PC-9 (cell line): ENCODE results near the gene CMTM4. TPM values are rescaled to one million over a fixed set of nuclear protein-coding genes. Genes with fewer than 3 reads are reported as not detected.

ENCODE experiments used
- BruUV-seq: library from RNA; stranded (reverse); fragments of 400-500 nt; replicated peaks from 2 replicates; lab custom pipeline; 2021; lab: Mats Ljungman, UMichigan
- CTCF ChIA-PET: fragments of 300-600 bp; sonication (Branson Sonifier 250); formaldehyde crosslinking; loops from one replicate; lab custom pipeline; 2022; ENCODE audit warnings: antibody characterized with exemption; lab: Charles Lee
- POLR2A ChIA-PET: fragments of 300-600 bp; sonication (Branson Sonifier 250); formaldehyde crosslinking; loops from one replicate; lab custom pipeline; 2022; ENCODE audit warnings: antibody characterized with exemption; ENCODE audit not compliant: unreplicated experiment; lab: Charles Lee
- DNase-seq, 2 experiments: peaks; one replicate each; pipeline versions ENCODE4 v3.0.0 to v3.0.0-alpha.2; 2015 to 2022; ENCODE audit warnings: mixed read lengths in 1 of 2
- H2AFZ ChIP-seq: fragments of 200-600 bp; sonication (generic); 2 replicates; pipeline ENCODE4 v1.8.1; 2017; ENCODE audit warnings: antibody characterized with exemption
- H3F3A ChIP-seq: fragments of 200-600 bp; sonication (generic); 2 replicates; pipeline ENCODE4 v1.8.1; 2017; ENCODE audit warnings: antibody characterized with exemption, mild to moderate bottlenecking, low read depth; ENCODE audit not compliant: insufficient read depth
- H3K27ac ChIP-seq: fragments of 200-600 bp; sonication (generic); 2 replicates; pipeline ENCODE4 v1.6.1; 2016; ENCODE audit warnings: mixed run types
- H3K27me3 ChIP-seq: fragments of 200-600 bp; sonication (generic); 2 replicates; pipeline ENCODE4 v1.6.1; 2016; ENCODE audit warnings: low read depth, mixed run types; ENCODE audit not compliant: insufficient read depth
- H3K36me3 ChIP-seq: fragments of 200-600 bp; sonication (generic); 2 replicates; pipeline ENCODE4 v1.6.1; 2016; ENCODE audit warnings: low read depth, mixed run types
- H3K4me1 ChIP-seq: fragments of 200-600 bp; sonication (generic); replicated peaks from 2 replicates; pipeline ENCODE4 v1.6.1; 2016; ENCODE audit warnings: mixed run types; ENCODE audit not compliant: insufficient read depth
- H3K4me2 ChIP-seq: fragments of 200-600 bp; sonication (generic); 2 replicates; pipeline ENCODE4 v1.6.1; 2017; ENCODE audit warnings: mixed run types
- H3K4me3 ChIP-seq: fragments of 200-600 bp; sonication (generic); 2 replicates; pipeline ENCODE4 v1.6.1; 2016; ENCODE audit warnings: mixed run types
- H3K79me2 ChIP-seq: fragments of 200-600 bp; sonication (generic); 2 replicates; pipeline ENCODE4 v1.6.1; 2017; ENCODE audit warnings: low read depth, mixed run types
- H3K9me2 ChIP-seq: fragments of 200-600 bp; sonication (generic); 2 replicates; pipeline ENCODE4 v1.8.1; 2017; ENCODE audit warnings: mild to moderate bottlenecking; ENCODE audit not compliant: insufficient read depth
- H3K9me3 ChIP-seq: fragments of 200-600 bp; sonication (generic); 2 replicates; pipeline ENCODE4 v1.8.1; 2016; ENCODE audit warnings: low read depth; ENCODE audit not compliant: insufficient read depth
- H4K20me1 ChIP-seq: fragments of 200-600 bp; sonication (generic); 2 replicates; pipeline ENCODE4 v1.8.1; 2017; ENCODE audit not compliant: insufficient read depth
- EZH2 ChIP-seq: fragments of 200-600 bp; sonication (generic); IDR thresholded peaks from 2 replicates; pipeline ENCODE4 v1.8.0; 2017; ENCODE audit warnings: antibody characterized with exemption, low read depth
- intact Hi-C: fragments of 100-400 bp; cut with micrococcal nuclease; formaldehyde crosslinking; loops from one replicate; pipeline ENCODE4 v1.10.0; 2022; ENCODE audit not compliant: unreplicated experiment
- total RNA-seq: library from RNA; stranded (reverse); gene quantifications from 2 replicates; pipeline ENCODE4 v1.2.3, GENCODE V29; 2021
- TF ChIP-seq, protein P1 (sequence below): fragments of 200-600 bp; sonication (generic); conservative IDR thresholded peaks from 2 replicates; pipeline ENCODE4 v1.6.1; 2017; ENCODE audit warnings: mixed run types, antibody characterized with exemption, mild to moderate bottlenecking, moderate library complexity

Gene CMTM4
- total RNA-seq, 1 experiment from 2014 or later, result 81.3 TPM

- ChIA-PET CTCF (no interaction called here), POLR2A (no interaction called here)
- Histone ChIP-seq H3K4me1 (no peaks in the 10 kb centered on the region), H2AFZ (no peak overlapping the region), H3K4me3 (no peak overlapping the region), H3K79me2 (no peaks in the 10 kb centered on the region), H3K4me2 (no peak overlapping the region), H3K9me2 (no peaks in the 10 kb centered on the region), H3K9me3 (no peaks in the 10 kb centered on the region), H3K36me3 (no peaks in the 10 kb centered on the region), H4K20me1 (no peaks in the 10 kb centered on the region), H3F3A (no peaks in the 10 kb centered on the region), H3K27ac (no peak overlapping the region), H3K27me3 (no peaks in the 10 kb centered on the region)
- TF ChIP-seq EZH2, result no peak
- TF ChIP-seq, protein P1, sequence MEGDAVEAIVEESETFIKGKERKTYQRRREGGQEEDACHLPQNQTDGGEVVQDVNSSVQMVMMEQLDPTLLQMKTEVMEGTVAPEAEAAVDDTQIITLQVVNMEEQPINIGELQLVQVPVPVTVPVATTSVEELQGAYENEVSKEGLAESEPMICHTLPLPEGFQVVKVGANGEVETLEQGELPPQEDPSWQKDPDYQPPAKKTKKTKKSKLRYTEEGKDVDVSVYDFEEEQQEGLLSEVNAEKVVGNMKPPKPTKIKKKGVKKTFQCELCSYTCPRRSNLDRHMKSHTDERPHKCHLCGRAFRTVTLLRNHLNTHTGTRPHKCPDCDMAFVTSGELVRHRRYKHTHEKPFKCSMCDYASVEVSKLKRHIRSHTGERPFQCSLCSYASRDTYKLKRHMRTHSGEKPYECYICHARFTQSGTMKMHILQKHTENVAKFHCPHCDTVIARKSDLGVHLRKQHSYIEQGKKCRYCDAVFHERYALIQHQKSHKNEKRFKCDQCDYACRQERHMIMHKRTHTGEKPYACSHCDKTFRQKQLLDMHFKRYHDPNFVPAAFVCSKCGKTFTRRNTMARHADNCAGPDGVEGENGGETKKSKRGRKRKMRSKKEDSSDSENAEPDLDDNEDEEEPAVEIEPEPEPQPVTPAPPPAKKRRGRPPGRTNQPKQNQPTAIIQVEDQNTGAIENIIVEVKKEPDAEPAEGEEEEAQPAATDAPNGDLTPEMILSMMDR, result no peak
- intact Hi-C loops, result no loop called here
- no TSS peak for BruUV-seq
- DNase-seq, result no peak
Observed at GRCh38 chr16:66590322-66590721, 106.2 kb downstream of the CMTM4 start.

- Histone ChIP-seq H4K20me1 (no peaks in the 10 kb centered on the region), H3K27ac (no peak overlapping the region), H3K9me2 (no peaks in the 10 kb centered on the region), H3K4me2 (no peak overlapping the region), H3K27me3 (no peaks in the 10 kb centered on the region), H3K4me3 (no peak overlapping the region), H3F3A (no peaks in the 10 kb centered on the region), H3K79me2 (no peaks in the 10 kb centered on the region), H3K9me3 (no peaks in the 10 kb centered on the region), H3K36me3 (no peaks in the 10 kb centered on the region), H3K4me1 (no peaks in the 10 kb centered on the region), H2AFZ (no peak overlapping the region)
- no peak for TF ChIP-seq EZH2
- TF ChIP-seq, protein P1, result peak; percentile 57
- DNase-seq, result peak; percentile 35 to 40
- BruUV-seq, result no TSS peak
- ChIA-PET CTCF (interaction anchor here (0.7 kb wide), 1 partner anchor 173 kb away, joined by 6 read pairs; no protein-coding TSS in a partner anchor), POLR2A (no interaction called here)
- intact Hi-C loops, result loop anchor here (5.0 kb wide), 1 partner anchor 102 kb away; no protein-coding TSS in a partner anchor
Observed at GRCh38 chr16:66588981-66589713, 107.4 kb downstream of the CMTM4 start.

DNA sequence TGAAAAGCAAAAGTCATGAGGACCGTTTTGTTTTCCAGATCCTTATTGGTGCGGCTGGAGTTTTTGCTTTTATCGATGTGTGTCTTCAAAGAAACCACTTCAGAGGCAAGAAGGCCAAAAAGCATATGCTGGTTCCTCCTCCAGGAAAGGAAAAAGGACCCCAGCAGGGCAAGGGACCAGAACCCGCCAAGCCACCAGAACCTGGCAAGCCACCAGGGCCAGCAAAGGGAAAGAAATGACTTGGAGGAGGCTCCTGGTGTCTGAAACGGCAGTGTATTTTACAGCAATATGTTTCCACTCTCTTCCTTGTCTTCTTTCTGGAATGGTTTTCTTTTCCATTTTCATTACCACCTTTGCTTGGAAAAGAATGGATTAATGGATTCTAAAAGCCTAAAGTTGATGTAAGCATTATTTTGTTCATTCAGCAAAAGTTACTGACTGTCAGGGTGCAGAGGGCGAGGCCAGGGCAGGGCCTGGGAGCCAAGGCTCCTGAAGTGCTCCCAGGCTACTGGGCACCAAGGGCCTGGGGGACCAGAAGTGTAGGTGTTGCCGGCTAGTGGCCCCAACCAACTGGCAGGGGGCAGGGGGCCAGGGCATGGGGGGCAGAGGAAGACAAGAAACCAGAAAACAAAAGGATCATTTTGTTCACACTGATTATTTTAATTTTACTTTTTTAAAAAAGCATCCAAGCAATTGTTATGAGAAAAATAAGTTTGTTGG is 108.5 kb downstream of the CMTM4 start:
- H3K4me1 ChIP-seq, result no peaks in the 10 kb centered on the region
- ChIA-PET POLR2A (no interaction called here), CTCF (no interaction called here)
- no peak overlapping the region for H3K27ac ChIP-seq
- no peaks in the 10 kb centered on the region for H3K9me3 ChIP-seq
- no peaks in the 10 kb centered on the region for H3K27me3 ChIP-seq
- H2AFZ ChIP-seq, result no peak overlapping the region
- no peak overlapping the region for H3K4me3 ChIP-seq
- no peaks in the 10 kb centered on the region for H3K36me3 ChIP-seq
- no peak for DNase-seq
- no peaks in the 10 kb centered on the region for H3F3A ChIP-seq
- H3K4me2 ChIP-seq, result no peak overlapping the region
- H3K79me2 ChIP-seq, result no peaks in the 10 kb centered on the region
- no TSS peak for BruUV-seq
- TF ChIP-seq, protein P1, result no peak
- no peak for TF ChIP-seq EZH2
- no peaks in the 10 kb centered on the region for H3K9me2 ChIP-seq
- no peaks in the 10 kb centered on the region for H4K20me1 ChIP-seq
- intact Hi-C loops, result loop anchor here (5.0 kb wide), 1 partner anchor 101 kb away; no protein-coding TSS in a partner anchor
